ENCODE data around the gene LMOD3. TPM values are rescaled to one million over a fixed set of nuclear protein-coding genes. Genes with fewer than 3 reads are reported as not detected.

The LMOD3 gene
- total and polyA plus RNA-seq, 2 of the 4 experiments (the other 2 are of a cell fraction), result not detected

- no peak for TF ChIP-seq FOS (IDR thresholded peaks at IDR 0.05; ENCODE audit: low read depth, low read length)
Measured at GRCh38 chr3:69079269-69080159, 42.9 kb downstream of the LMOD3 start (continued).

GRCh38 chr3:69072928-69073327, 49.5 kb downstream of the LMOD3 start:
- DNase-seq (no peak), ATAC-seq (ENCODE audit: low read depth) (no peak)
- Histone ChIP-seq H3K23ac (ENCODE audit: low read depth, low read length) (no peak overlapping the region), H4K91ac (ENCODE audit: insufficient read depth, low read depth, low read length) (no peak overlapping the region), H2BK120ac (ENCODE audit: low read depth, low read length) (no peak overlapping the region), H2AK5ac (ENCODE audit: low read depth, low read length) (no peak overlapping the region), H2BK20ac (ENCODE audit: low read depth, low read length) (no peak overlapping the region), H4K5ac (ENCODE audit: low read depth, low read length) (no peak overlapping the region), H3K27ac (ENCODE audit: insufficient read depth, low read length) (no peak overlapping the region), H2BK15ac (ENCODE audit: low read depth, low read length) (no peak overlapping the region), H3K4ac (ENCODE audit: low read depth, low read length) (no peak overlapping the region), H3K56ac (ENCODE audit: extremely low read depth, insufficient read depth, low read length) (no peak overlapping the region), H3K9me3 (ENCODE audit: control insufficient read depth, insufficient read depth, low read length) (no peaks in the 10 kb centered on the region), H3K79me1 (ENCODE audit: low read depth in 1 of 2, low read length in 2 of 2) (peaks cover 9 to 37% of the 10 kb centered on the region in 2 experiments; a peak in 3 of 4 replicates), H3K36me3 (ENCODE audit: control insufficient read depth, insufficient read depth, low read length) (peaks cover 17% of the 10 kb centered on the region), H3K9me1 (ENCODE audit: insufficient read depth, low read length) (no peaks in the 10 kb centered on the region), H3K27me3 (ENCODE audit: control insufficient read depth, insufficient read depth, low read length) (no peaks in the 10 kb centered on the region), H3K4me1 (ENCODE audit: control insufficient read depth, insufficient read depth, low read length) (0 out of 2 replicates have a peak, but pooled peaks cover 2% of the 10 kb centered on the region), H3K4me3 (ENCODE audit: insufficient read depth, low read depth, low read length) (no peak overlapping the region), H3K9ac (ENCODE audit: low read depth, low read length) (no peak overlapping the region), H2AFZ (replicated peaks; ENCODE audit: low read length, poor library complexity) (no peak overlapping the region), H2AK9ac (replicated peaks; ENCODE audit: low read depth, low read length, poor library complexity) (no peak overlapping the region), H3K4me2 (ENCODE audit: low read depth, low read length) (no peak overlapping the region), H4K20me1 (ENCODE audit: insufficient read depth, low read length) (peaks cover 4% of the 10 kb centered on the region; the same call in 1 of the 2 replicates), H2BK5ac (ENCODE audit: low read depth, low read length, poor library complexity, severe bottlenecking) (no peak overlapping the region), H3K18ac (ENCODE audit: low read depth, low read length) (no peak overlapping the region), H3K14ac (replicated peaks; ENCODE audit: low read depth, low read length) (no peak overlapping the region), H4K8ac (ENCODE audit: low read depth in 2 of 2, low read length in 2 of 2) (no peak overlapping the region)
- in situ Hi-C loops (cut with MboI; ENCODE audit: low sequenced_read_pairs), result no loop called here
- dilution Hi-C loops (cut with HindIII; ENCODE audit: low sequenced_read_pairs, unreplicated experiment), result no loop called here
- intact Hi-C loops (cut with micrococcal nuclease), result no loop called here
- BruUV-seq (replicated peaks), result no TSS peak
- CTCF ChIA-PET, result no interaction called here
- POLR2A ChIA-PET (ENCODE audit: unreplicated experiment), result no interaction called here
- no peak for TF ChIP-seq RAD21 (IDR thresholded peaks at IDR 0.05; ENCODE audit: low read length)
- no peak for TF ChIP-seq CHD1 (IDR thresholded peaks at IDR 0.05; ENCODE audit: low read depth, low read length)
- TF ChIP-seq MXI1 (IDR thresholded peaks at IDR 0.05; ENCODE audit: borderline replicate concordance, low read depth, low read length), result no peak
- TF ChIP-seq RFX5 (IDR thresholded peaks at IDR 0.05; ENCODE audit: low read depth, low read length), result no peak
- no peak for TF ChIP-seq NFE2L2 (IDR thresholded peaks at IDR 0.05; ENCODE audit: low read depth, low read length)
- TF ChIP-seq BHLHE40 (IDR thresholded peaks at IDR 0.05; ENCODE audit: low read depth, low read length), result no peak
- TF ChIP-seq POLR2A (IDR thresholded peaks at IDR 0.05; ENCODE audit: low read depth, low read length), result no peak
- TF ChIP-seq FOS (IDR thresholded peaks at IDR 0.05; ENCODE audit: low read depth, low read length), result no peak
- no peak for TF ChIP-seq ELK1 (IDR thresholded peaks at IDR 0.05; ENCODE audit: borderline replicate concordance, low read depth, low read length)
- TF ChIP-seq CEBPB (IDR thresholded peaks at IDR 0.05; ENCODE audit: low read depth, low read length), result no peak
- no peak for TF ChIP-seq SMC3 (IDR thresholded peaks at IDR 0.05; ENCODE audit: low read depth, low read length)
- 92% methylated on average over 2 of the region's 3 CpGs; no CpG with 5 or more reads in 1 of the 2 experiments for WGBS, 2 experiments (ENCODE audit: extremely low coverage in 2 of 2, insufficient read length in 1 of 2)
